Measurements from ENCODE around the gene TMEM247. TPM values are rescaled to one million over a fixed set of nuclear protein-coding genes. Genes with fewer than 3 reads are reported as not detected.
A peak's percentile ranks its signal among the peaks of the same experiment; 100 is the strongest.

The TMEM247 gene
- total RNA-seq, 1 donor from 2014 or later = not detected

DNA sequence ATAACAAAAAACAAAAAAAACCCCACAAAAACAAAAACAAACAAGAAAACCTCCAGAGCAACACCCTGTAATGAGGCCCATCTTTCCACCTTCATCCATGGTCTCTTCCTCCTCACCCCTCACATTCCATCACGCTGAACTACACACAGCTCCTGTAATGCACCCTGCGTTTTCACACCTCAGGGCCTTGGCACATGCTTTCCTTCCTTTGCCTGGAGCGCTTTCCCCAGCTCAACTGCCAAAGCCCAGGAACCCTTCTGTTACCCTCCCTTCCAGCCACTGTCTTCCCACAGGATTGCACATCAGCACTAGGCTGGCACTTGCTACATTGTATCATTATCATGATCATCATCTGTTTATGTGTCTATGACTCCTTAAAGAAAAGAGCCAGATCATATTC lies 29.4 kb downstream of the TMEM247 start:
- no peak for TF ChIP-seq CTCF (IDR thresholded peaks at IDR 0.05; ENCODE audit: insufficient read depth, low read length, severe bottlenecking)
- H3K36me3 ChIP-seq (ENCODE audit: control insufficient read depth, insufficient read depth, low read length) = no peaks in the 10 kb centered on the region
- no peak overlapping the region for H3K4me3 ChIP-seq (ENCODE audit: low read depth, low read length)
- no peak for DNase-seq (ENCODE audit: low read depth)
- FAIRE-seq = no peak
- H3K27me3 ChIP-seq (ENCODE audit: control insufficient read depth, insufficient read depth, low read length) = no peaks in the 10 kb centered on the region

GRCh38 chr2:46509804-46510203 lies 30.4 kb downstream of the TMEM247 start:
- no peaks in the 10 kb centered on the region for H3K36me3 ChIP-seq (ENCODE audit: control insufficient read depth, insufficient read depth, low read length)
- H3K4me3 ChIP-seq (ENCODE audit: low read depth, low read length) = no peak overlapping the region
- TF ChIP-seq CTCF (IDR thresholded peaks at IDR 0.05; ENCODE audit: insufficient read depth, low read length, severe bottlenecking) = no peak
- no peaks in the 10 kb centered on the region for H3K27me3 ChIP-seq (ENCODE audit: control insufficient read depth, insufficient read depth, low read length)
- FAIRE-seq (no peak), DNase-seq (ENCODE audit: low read depth) (no peak)

- no peak for FAIRE-seq
These were observed 31.3 kb downstream of the TMEM247 start for GRCh38 chr2:46510598-46511177.

DNA sequence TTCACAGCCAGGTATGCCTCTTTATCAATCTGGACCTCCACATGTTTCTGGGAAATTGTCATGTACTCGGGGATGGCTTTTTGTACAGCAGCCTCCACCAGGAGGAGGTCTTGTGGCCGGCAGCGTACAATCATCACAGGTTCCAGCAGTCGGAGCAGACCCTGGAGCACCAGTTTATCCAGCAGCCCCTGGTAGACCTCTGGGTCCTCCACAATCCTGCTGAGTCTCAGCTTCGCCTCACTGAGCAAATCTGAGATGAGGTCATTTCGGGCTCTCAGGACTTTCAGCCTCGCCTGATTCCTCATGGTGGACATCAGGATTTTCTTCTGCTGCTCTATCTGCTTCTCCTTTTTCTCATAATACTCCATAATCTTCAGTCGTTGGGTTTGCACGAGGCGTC lies 32.8 kb downstream of the TMEM247 start:
- no peaks in the 10 kb centered on the region for H3K27me3 ChIP-seq (ENCODE audit: control insufficient read depth, insufficient read depth, low read length)

More at GRCh38 chr2:46510598-46511177, 31.3 kb downstream of the TMEM247 start:
- H3K4me3 ChIP-seq (ENCODE audit: low read depth, low read length) = no peak overlapping the region
- H3K36me3 ChIP-seq (ENCODE audit: control insufficient read depth, insufficient read depth, low read length) = no peaks in the 10 kb centered on the region
- TF ChIP-seq CTCF (IDR thresholded peaks at IDR 0.05; ENCODE audit: insufficient read depth, low read length, severe bottlenecking) = no peak
- DNase-seq (ENCODE audit: low read depth) = peak; percentile 15
- no peaks in the 10 kb centered on the region for H3K27me3 ChIP-seq (ENCODE audit: control insufficient read depth, insufficient read depth, low read length)

GRCh38 chr2:46514738-46515137 lies 35.4 kb downstream of the TMEM247 start:
- no peak for DNase-seq (ENCODE audit: low read depth)
- H3K27me3 ChIP-seq (ENCODE audit: control insufficient read depth, insufficient read depth, low read length) = no peaks in the 10 kb centered on the region
- no peak overlapping the region for H3K4me3 ChIP-seq (ENCODE audit: low read depth, low read length)
- no peak for TF ChIP-seq CTCF (IDR thresholded peaks at IDR 0.05; ENCODE audit: insufficient read depth, low read length, severe bottlenecking)
- no peak for FAIRE-seq
- no peaks in the 10 kb centered on the region for H3K36me3 ChIP-seq (ENCODE audit: control insufficient read depth, insufficient read depth, low read length)

More for the DNA sequence above, 32.8 kb downstream of the TMEM247 start:
- FAIRE-seq (no peak), DNase-seq (ENCODE audit: low read depth) (no peak)
- no peak for TF ChIP-seq CTCF (IDR thresholded peaks at IDR 0.05; ENCODE audit: insufficient read depth, low read length, severe bottlenecking)
- no peaks in the 10 kb centered on the region for H3K36me3 ChIP-seq (ENCODE audit: control insufficient read depth, insufficient read depth, low read length)
- no peak overlapping the region for H3K4me3 ChIP-seq (ENCODE audit: low read depth, low read length)

DNA sequence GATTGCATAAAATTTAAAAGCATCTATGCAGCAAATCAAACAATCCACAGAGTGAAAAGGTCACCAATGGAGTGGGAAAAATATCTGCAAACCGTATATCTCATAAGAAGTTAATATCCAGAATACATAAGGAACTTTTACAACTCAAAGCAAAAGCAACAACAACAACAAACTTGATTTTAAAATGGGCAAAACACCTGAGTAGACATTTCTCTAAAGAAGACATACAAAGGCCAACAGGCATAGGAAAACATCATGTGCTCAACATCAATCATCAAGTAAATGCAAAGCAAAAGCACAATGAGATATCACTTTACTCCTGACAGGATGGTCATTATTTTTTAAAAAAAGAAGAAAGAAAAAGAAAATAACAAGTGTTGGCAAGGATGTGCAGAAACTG lies 38.1 kb downstream of the TMEM247 start:
- TF ChIP-seq CTCF (IDR thresholded peaks at IDR 0.05; ENCODE audit: insufficient read depth, low read length, severe bottlenecking) = no peak
- FAIRE-seq (no peak), DNase-seq (ENCODE audit: low read depth) (no peak)
- H3K36me3 ChIP-seq (ENCODE audit: control insufficient read depth, insufficient read depth, low read length) = no peaks in the 10 kb centered on the region
- H3K27me3 ChIP-seq (ENCODE audit: control insufficient read depth, insufficient read depth, low read length) = no peaks in the 10 kb centered on the region
- no peak overlapping the region for H3K4me3 ChIP-seq (ENCODE audit: low read depth, low read length)
